Ascending aorta (tissue), 2 donors: Measurements from ENCODE around the gene RSRC1. TPM values are rescaled to one million over a fixed set of nuclear protein-coding genes. Genes with fewer than 3 reads are reported as not detected.

Experiments used
- DNase-seq, 2 donors: peaks; one replicate each; pipeline ENCODE4 v3.0.0-alpha.2; 2019; ENCODE audit warnings: low spot score in 2 of 2
- H3K27ac ChIP-seq, 2 donors: fragments of 200-600 bp; sonication (generic); one replicate each; pipeline ENCODE4 v1.5.1; 2016 to 2017; ENCODE audit warnings: mild to moderate bottlenecking in 1 of 2
- H3K27me3 ChIP-seq: fragments of 200-600 bp; sonication (generic); one replicate; pipeline ENCODE4 v1.5.1; 2017
- H3K36me3 ChIP-seq, 2 donors: fragments of 200-600 bp; sonication (generic); one replicate each; pipeline ENCODE4 v1.5.1; 2016
- H3K4me1 ChIP-seq, 2 donors: fragments of 200-600 bp; sonication (generic); one replicate each; pipeline ENCODE4 v1.5.1; 2016 to 2017; ENCODE audit warnings: mild to moderate bottlenecking in 1 of 2
- H3K4me3 ChIP-seq, 2 donors: fragments of 200-600 bp; sonication (generic); one replicate each; pipeline ENCODE4 v1.5.1; 2016 to 2017; ENCODE audit warnings: mild to moderate bottlenecking in 1 of 2
- H3K9me3 ChIP-seq, 2 donors: fragments of 200-600 bp; sonication (generic); one replicate each; pipeline ENCODE4 v1.5.1; 2016
- CTCF ChIP-seq, 3 experiments: fragments of 200-600 bp in 2 of 3; fragments of 450-650 bp in 1 of 3; sonication (generic) in 2 of 3; IDR thresholded peaks; one replicate each; pipeline ENCODE4 v1.5.1; 2016 to 2019; ENCODE audit warnings: antibody characterized with exemption in 3 of 3, mild to moderate bottlenecking in 1 of 3, moderate library complexity in 1 of 3
- intact Hi-C: fragments of 100-400 bp; cut with DNase I; formaldehyde crosslinking; loops from one replicate; pipeline ENCODE4 v1.15.1; 2023
- total RNA-seq: library from RNA; depleted of rRNA; stranded (reverse); fragments of >200 nt; gene quantifications from one replicate; pipeline ENCODE4 v1.1.0, GENCODE V29; 2016

The RSRC1 gene
- total RNA-seq, 1 donor from 2014 or later: 28.0 TPM

- intact Hi-C loops: no loop called here
- DNase-seq: no peak
These were observed 163.8 kb downstream of the RSRC1 start for GRCh38 chr3:158273656-158274055.

GRCh38 chr3:158278187-158278586, 168.3 kb downstream of the RSRC1 start:
- H3K4me3 ChIP-seq: no peak overlapping the region
- H3K4me1 ChIP-seq: no peaks in the 10 kb centered on the region
- DNase-seq: no peak
- H3K36me3 ChIP-seq: peaks cover 0 to 5% of the 10 kb centered on the region in 2 donors
- TF ChIP-seq CTCF (IDR thresholded peaks at IDR 0.05): no peak
- H3K9me3 ChIP-seq: no peaks in the 10 kb centered on the region
- no peaks in the 10 kb centered on the region for H3K27me3 ChIP-seq
- intact Hi-C loops: no loop called here
- H3K27ac ChIP-seq: no peak overlapping the region

More at GRCh38 chr3:158273656-158274055, 163.8 kb downstream of the RSRC1 start:
- TF ChIP-seq CTCF (IDR thresholded peaks at IDR 0.05): no peak
- peaks cover 0 to 5% of the 10 kb centered on the region in 2 donors for H3K36me3 ChIP-seq
- H3K4me3 ChIP-seq: no peak overlapping the region
- no peaks in the 10 kb centered on the region for H3K9me3 ChIP-seq
- no peak overlapping the region for H3K27ac ChIP-seq
- no peaks in the 10 kb centered on the region for H3K27me3 ChIP-seq
- no peaks in the 10 kb centered on the region for H3K4me1 ChIP-seq

GRCh38 chr3:158279609-158280008, 169.7 kb downstream of the RSRC1 start:
- H3K27me3 ChIP-seq: no peaks in the 10 kb centered on the region
- no peak overlapping the region for H3K4me3 ChIP-seq
- no peak for DNase-seq
- H3K9me3 ChIP-seq: no peaks in the 10 kb centered on the region
- H3K4me1 ChIP-seq: no peaks in the 10 kb centered on the region
- no peak overlapping the region for H3K27ac ChIP-seq
- TF ChIP-seq CTCF (IDR thresholded peaks at IDR 0.05): no peak
- intact Hi-C loops: no loop called here
- peaks cover 0 to 5% of the 10 kb centered on the region in 2 donors for H3K36me3 ChIP-seq

- H3K4me3 ChIP-seq: no peak overlapping the region
- H3K9me3 ChIP-seq: no peaks in the 10 kb centered on the region
- H3K36me3 ChIP-seq: no peaks in the 10 kb centered on the region
- H3K27me3 ChIP-seq: no peaks in the 10 kb centered on the region
- no peak overlapping the region for H3K27ac ChIP-seq
- no peak for TF ChIP-seq CTCF (IDR thresholded peaks at IDR 0.05)
- intact Hi-C loops: no loop called here
- H3K4me1 ChIP-seq: no peaks in the 10 kb centered on the region
- DNase-seq: no peak
These were observed 185.9 kb downstream of the RSRC1 start for GRCh38 chr3:158295771-158296170.

- H3K4me1 ChIP-seq: no peaks in the 10 kb centered on the region
- intact Hi-C loops: no loop called here
- no peak for TF ChIP-seq CTCF (IDR thresholded peaks at IDR 0.05)
- H3K36me3 ChIP-seq: no peaks in the 10 kb centered on the region
- no peaks in the 10 kb centered on the region for H3K27me3 ChIP-seq
- no peak overlapping the region for H3K27ac ChIP-seq
- H3K9me3 ChIP-seq: no peaks in the 10 kb centered on the region
- H3K4me3 ChIP-seq: no peak overlapping the region
- no peak for DNase-seq
These were observed 188.1 kb downstream of the RSRC1 start for GRCh38 chr3:158297940-158298339.
